ENCODE measurements around the gene ZNF839.
"Not testable (repeated sequence)": the region's sequence is repeated elsewhere in the genome, so short reads cannot be mapped to it uniquely, and the experiment has no call there.

ZNF839 gene

DNA sequence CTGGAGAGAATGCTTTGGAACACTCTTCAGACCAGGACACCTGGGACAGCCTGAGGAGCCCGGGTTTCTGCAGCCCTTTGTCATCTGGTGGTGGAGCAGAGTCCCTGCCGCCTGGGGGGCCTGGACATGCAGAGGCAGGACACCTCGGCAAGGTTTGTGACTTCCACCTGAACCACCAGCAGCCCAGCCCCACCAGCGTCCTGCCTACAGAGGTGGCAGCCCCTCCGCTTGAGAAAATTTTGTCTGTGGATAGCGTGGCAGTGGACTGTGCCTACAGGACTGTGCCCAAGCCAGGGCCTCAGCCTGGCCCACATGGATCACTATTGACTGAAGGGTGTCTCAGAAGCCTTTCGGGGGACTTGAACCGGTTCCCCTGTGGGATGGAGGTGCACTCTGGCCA lies 22.0 kb downstream of the ZNF839 start:
- no peak for DNase-seq (ENCODE audit: low spot score)

DNA sequence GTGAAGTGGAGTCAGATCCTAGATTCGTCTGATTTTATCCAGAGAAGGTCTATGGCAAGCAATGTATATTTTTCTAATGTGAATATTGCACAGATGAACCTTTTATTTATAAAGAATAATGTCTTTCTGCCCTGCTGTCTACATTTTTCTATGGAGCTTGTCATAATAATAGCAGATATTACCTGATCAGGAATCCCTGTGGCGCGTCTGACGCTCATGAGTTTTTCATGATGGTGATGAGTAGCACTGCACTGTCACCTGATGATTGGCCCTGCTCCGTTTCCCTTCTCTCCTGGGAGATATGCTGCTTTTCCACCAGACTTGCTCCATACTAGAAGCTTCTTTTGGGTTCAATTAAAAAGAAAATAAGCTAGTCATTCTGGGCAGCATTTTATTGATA lies 22.7 kb downstream of the ZNF839 start:
- DNase-seq (ENCODE audit: low spot score), result no peak

DNA sequence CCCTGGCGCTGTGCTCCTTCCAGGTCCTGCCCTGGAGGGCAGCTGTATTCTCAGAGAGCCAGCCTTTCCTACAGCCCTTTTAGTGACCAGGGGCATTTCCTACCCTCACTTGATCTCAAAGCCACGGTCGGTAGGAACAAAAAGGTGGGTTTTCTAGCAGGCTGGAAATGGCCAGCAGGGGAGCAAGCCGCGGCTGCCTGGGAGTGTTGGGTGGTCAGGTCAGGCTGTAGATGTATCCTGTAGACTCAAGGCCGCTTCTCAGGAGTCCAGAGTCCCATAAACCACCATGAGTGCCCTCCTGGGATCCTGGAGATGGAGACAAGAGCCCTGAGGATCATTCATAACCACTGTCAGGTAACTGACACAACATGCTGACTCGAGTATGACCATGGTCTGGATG lies 24.5 kb downstream of the ZNF839 start:
- no peak for DNase-seq (ENCODE audit: low spot score)

DNA sequence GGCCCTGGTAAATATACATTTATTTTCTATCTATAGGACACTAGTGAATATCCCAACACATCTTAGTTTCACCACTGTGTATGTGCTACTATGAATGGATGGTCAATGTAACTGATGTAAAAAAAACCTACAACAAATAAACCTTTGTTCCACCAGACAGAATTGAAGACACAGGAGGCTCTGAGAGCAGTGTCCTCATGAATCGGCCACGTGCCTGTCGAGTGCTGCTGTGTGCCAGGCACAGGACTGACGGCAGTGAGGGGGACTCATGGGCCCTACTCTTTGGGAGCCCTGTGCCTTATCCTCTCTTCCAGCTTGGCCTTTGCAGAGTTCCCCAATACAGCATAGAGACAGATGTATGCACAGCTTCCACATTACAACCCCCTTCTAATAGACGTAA lies 24.9 kb downstream of the ZNF839 start:
- DNase-seq (ENCODE audit: low spot score), result no peak

DNA sequence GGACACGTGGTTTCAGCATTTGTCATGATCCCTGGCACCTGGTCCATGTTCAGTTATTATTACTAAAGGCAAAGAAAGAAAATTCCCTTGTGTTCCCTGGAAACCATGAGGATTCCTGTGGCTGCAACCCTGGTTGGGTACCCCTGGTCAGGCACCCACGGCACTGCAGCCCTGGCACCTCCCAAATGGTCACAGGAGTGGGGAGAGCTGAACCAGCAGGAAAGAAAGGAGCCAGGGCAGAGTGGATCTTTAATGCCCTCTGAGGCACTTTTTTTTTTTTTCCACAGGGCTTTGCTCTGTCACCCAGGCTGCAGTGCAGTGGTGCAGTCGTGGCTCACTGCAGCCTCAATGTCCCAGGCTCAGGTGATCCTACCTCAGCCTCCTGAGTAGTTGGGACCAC lies 25.7 kb downstream of the ZNF839 start:
- no peak for DNase-seq (ENCODE audit: low spot score)

DNA sequence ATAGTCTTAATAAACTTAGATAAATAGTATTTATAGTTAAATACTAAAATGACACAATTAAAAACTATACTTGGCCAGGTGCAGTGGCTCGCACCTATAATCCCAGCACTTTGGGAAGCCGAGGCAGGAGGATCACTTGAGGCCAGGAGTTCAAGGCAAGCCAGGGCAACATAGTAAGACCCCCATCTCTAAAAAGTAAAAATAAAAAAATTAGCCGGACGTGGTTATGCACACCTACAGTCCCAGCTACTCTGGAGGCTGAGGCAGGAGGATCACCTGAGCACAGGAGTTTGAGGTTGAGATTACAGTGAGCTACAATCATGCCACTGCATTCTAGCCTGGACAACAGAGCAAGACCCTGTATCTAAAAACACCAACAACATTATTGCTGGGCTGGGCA lies 27.1 kb downstream of the ZNF839 start:
- no peak for DNase-seq (ENCODE audit: low spot score)

DNA sequence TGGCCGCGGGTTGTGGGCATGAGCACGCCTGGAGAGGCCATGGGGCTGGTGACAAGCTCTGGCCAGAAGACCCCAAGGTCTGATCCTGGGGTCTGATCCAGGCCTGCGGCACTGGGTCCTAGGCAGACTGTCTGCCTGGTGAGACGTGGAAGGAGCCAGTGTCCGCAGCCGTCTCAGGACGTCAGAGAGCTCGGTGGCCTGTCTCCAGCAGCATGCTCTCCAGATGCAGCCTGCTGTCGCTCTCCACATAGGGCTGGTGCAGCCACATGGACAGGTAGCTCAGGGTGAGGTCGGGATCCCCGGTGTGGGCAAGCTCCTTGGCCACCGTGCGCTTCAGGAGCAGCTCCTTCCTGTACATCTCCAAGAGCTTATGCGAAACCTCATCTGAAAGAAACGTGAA lies 28.8 kb downstream of the ZNF839 start:
- no peak for DNase-seq (ENCODE audit: low spot score)

DNA sequence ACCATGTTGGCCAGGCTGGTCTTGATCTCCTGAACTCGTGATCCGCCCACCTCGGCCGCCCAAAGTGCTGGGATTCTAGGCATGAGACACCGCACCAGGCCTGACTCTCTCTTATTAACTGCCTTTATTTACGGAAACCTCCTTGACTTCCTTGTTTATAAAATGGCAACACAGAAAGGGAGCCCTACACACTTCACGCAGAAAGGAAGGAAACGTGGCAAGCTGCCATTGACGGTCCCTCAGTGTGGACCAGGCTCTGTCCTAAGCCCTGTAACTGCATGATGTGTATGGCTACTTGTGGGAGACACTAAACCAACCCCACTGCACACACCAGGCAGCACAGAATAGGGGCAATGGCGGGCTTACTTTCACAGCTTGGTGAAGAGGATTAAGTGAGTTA lies 31.5 kb downstream of the ZNF839 start:
- no peak for DNase-seq (ENCODE audit: low spot score)

DNA sequence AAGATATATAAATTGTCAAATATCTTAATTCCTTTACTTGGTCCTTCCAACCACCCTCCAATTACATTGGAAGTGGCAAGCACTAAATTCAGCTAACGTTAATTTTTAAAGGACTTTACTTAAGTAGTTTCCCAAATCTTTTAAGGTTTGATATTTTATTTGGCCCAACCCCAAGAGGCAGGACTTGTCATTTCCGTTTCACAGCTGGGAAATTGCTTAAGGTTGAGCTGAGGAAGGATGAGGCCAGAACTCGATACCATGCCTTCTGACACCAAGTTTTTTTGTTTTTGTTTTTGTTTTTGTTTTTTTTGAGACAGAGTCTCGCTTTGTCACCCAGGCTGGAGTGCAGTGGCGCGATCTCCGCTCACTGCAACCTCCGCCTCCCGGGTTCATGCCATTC lies 32.0 kb downstream of the ZNF839 start:
- DNase-seq (ENCODE audit: low spot score), result not testable (repeated sequence)

DNA sequence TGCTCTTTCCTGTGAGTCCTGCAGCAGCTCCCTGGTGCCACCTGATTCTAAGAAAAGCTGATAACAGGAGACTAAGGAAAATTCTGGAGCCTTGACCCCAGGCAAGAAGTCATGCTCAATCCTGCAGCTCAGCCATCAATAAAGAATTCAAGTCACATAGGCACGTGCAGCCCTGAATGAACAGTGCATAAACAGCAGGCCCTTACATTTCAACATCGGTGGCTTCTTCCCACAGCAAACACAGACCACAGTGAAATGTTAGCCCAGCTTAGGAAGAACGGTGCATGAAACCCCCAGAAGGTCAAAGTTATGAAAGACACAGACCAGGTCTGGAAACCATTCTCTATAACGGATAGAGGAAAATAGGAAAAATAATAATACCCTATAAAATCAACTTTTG lies 32.7 kb downstream of the ZNF839 start:
- no peak for DNase-seq (ENCODE audit: low spot score)

DNA sequence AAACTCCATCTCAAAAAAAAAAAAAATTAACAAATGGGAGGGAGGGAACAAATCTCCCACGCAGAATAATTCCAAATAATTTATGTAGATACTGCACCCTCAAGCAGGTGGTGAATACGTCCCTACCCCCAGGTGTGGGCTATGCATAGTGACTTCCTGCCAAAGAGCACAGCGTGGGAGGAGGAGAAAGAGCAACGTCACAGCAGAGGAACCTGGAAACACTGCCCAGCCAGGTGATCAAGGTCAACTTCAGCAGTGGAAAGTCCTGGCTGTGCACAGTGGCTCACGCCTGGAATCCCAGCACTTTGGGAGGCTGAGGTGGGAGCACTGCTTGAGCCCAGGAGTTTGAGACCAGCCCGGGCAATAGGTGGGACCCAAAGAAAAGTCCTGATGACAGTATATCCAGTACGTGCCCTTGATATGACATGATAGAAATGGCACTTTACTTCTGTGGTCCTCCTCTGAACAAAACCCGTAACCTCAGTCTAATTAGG lies 33.6 kb downstream of the ZNF839 start:
- DNase-seq (ENCODE audit: low spot score), result no peak

DNA sequence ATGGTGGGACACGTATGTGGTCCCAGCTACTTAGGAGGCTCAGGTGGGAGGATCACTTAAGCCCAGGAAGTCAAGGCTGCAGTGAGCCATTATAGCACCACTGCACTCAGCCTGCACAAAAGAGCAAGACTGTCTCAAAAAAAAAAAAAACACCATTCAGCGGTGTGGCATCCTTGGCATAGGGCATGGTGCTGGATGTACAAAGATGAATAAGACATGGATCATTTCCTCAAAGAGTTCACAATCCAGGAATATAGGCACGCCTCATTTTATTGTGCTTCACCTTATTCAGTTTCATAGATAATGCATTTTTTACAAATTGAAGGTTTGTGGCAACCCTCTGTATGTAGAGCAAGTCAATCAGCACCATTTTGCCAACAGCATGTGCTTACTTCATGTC lies 36.7 kb downstream of the ZNF839 start:
- no peak for DNase-seq (ENCODE audit: low spot score)

DNA sequence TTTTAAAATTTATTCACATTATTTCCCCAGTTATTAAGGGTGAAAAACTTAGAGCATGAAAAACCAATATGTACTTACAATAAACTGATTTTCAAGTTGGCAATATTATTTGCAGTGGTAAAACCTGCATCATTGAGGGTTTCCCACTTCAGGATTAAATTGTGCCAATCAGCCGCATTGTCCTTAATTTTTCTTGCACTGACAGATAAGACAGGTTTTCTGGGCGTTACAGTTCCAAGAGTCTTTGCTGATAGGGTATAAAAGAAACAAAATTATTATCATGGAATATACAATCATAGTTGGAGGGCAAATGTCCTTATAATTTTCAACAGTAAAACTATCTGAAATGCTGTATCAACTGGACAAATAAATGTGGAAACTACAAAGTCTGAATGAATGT lies 39.8 kb downstream of the ZNF839 start:
- DNase-seq (ENCODE audit: low spot score), result no peak

DNA sequence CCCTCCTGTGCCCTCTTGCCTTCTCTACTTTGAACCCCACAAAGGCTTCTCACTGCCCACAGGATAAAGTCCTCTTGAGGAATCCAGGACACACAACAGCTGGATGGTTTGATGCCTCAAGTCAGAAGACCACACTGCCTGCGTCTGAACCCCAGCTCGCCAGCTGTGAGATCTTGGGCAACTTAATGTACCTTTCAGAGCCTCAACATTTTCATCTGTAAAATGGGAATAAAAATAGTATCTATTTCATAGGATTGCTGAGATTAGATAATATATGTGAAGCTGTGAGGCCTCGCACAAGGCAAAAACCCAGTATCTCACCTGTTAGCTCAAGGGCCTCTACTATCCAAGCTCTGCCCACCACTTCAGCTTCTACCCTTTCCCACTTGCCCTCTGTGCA lies 40.8 kb downstream of the ZNF839 start:
- DNase-seq (ENCODE audit: low spot score), result no peak

DNA sequence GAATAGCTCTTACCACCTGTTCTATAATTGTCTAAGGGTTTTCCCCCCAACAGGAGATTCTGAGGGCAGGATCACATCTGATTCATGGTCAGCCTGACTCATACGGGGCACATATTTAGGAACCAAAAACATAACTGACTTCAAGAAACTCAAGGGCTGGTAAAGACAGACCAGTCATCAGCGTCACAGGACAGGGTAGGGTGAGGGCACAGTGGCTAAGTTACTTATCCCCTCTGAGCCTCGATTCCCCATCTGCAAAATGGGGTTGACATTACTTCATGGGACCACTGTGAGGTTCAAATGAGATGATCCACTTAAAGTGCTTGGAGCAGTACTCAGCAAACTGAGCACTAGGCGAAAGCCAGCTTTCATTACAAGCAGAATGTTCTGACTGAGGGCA lies 42.5 kb downstream of the ZNF839 start:
- no peak for DNase-seq (ENCODE audit: low spot score)

DNA sequence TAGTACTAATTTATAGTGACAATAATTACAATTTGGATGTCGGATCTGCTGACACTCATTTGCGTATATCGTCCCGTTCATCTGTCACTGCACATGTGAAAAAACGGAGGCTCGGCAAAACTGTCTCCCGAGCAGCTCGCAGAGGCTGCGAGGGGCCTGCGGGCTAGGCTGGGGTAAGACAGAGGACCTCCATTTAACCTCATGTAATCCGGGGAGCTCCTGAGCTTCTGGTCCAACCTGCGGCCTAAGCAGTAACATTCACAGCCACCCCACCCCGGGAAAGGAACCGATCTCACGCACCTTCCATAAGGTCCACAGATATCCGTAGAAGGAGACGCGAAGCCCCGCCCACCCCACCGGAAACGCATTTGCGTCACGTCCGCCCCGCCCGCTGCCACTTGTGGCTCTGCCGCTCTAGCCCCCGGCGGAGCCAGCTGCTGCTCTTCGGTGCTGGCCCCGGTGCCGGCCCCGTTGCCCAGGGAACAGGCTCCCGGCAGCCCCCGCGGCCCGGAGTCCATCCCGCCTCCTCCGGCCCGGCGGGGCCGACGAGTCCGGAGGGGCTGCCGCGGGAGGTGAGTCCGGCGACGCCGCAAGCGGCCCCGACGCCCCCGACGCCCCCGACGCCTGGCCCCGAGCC lies 43.1 kb downstream of the ZNF839 start, which contains the start of the genes CINP and TECPR2:
Gene CINP (minus strand): TSS at position 346 of the 637 bp plus-strand sequence. CDS start 39 bp downstream, at position 307.
Gene TECPR2 (plus strand): TSS at position 397 of the 637 bp plus-strand sequence. CDS start 13,781 bp downstream, outside the sequence.
- peak; percentile 95 for DNase-seq (ENCODE audit: low spot score)

DNA sequence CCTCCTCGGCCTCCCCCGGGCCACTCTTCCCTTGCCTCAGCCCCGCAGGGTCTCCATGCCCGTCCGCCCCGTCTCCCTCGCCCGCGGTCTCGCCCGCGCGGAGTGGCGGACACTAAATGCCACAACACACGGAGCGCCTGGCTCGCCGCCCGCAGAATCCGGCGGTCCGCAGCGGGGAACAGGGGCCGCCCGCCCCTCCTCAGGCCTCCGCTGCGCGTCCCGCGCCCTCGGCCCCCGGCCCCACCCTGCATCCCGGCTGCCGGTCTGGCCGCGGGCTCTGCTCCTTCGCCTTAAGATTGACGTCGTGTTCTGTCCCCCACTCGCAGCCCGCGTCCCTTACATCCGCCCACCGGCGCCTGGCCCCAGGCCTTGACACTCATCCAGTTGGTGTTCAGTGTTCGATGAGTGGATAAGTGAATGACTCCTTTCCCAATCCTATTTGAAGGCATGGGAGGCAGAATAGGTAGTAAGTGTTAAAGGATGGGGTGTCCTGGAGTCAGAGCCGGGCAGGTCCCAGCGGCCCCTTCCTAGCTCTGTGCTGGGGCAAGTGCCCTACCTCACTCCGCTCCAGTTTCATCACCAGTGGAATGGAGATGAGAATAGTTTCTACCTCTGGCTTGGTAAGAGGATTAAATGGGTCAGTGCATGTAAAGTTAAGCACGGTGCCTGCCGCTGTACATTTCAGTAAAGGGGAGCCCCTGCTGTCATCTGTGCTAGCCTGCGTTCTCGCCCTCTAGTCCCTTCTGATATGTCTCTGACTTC lies 43.8 kb downstream of the ZNF839 start:
- peak; percentile 7 for DNase-seq (ENCODE audit: low spot score)

DNA sequence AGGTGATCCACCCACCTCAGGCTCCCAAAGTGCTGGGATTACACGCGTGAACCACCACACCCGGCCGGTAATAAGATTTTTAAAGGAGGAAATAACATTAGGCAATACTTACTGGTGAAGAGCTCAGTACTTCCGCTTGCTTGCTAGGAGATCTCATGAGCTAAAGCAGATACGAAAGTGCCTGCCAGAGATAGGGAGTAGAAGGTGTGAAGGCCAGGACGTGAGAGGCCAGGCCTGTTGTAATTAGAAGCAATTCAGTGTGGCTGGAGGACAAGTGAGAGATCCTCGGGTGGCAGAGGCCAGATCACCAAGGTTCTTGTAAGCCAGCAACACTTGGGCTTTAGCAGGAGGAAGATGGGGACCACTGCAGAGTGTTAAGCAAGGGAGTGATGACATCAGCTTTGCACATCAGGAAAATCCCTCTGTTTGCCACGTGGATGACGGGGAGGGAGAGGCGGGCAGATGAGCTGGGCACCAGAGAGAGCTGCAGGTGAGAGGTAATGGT lies 50.8 kb downstream of the ZNF839 start:
- no peak for DNase-seq (ENCODE audit: low spot score)

DNA sequence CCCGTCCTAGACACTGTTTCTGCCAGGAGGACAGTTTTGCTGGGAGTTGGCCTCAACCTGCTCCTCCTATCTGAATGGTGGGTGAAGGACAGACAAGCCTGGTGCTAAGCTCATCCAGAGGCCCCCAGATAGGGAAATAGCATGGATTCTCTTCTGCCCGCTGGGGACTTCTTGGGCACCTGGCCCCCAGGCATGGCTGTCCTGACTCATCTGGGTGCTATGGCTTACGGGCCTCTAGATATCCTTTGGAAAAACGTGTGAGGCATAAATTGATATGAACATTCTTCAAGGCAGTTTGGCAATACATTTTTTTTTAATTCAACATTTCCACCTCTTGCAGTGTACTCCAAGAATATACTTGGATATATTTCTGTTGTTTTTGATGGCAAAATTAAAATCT lies 51.8 kb downstream of the ZNF839 start:
- DNase-seq (ENCODE audit: low spot score), result no peak

DNA sequence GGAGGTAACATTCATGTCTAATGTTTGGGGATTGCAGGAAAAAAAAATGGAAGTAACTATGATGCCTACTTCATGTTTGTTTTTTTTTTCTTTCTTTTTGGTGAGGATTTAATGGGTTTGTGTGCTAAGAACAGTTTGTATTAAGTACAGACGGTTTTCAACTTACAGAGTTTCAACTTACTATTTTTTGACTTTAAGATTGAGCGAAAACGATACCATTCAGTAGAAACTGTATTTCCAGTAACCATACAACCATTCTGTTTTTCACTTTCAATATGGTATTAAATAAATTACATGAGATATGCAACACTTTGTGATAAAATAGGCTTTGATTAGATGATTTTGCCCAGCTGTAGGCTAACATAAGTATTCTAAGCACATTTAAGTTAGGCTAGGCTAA lies 53.6 kb downstream of the ZNF839 start:
- DNase-seq (ENCODE audit: low spot score), result no peak

DNA sequence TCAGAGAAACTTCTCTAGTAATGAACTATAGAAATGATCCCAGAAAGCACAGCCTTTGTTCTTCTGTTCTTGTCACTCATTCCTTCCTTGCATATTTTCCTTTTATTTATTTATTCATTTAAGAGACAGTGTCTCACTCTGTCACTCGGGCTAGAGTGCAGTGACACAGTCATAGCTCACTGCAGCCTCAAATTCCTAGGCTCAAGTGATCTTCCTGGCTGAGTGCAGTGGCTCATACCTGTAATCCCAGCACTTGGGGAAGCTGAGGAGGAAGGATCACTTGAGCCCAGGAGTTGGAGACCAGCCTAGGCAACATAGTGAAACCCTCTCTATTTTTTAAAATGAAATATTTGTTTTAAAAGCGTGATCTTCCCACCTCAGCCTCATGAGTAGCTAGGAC lies 54.7 kb downstream of the ZNF839 start:
- no peak for DNase-seq (ENCODE audit: low spot score)

DNA sequence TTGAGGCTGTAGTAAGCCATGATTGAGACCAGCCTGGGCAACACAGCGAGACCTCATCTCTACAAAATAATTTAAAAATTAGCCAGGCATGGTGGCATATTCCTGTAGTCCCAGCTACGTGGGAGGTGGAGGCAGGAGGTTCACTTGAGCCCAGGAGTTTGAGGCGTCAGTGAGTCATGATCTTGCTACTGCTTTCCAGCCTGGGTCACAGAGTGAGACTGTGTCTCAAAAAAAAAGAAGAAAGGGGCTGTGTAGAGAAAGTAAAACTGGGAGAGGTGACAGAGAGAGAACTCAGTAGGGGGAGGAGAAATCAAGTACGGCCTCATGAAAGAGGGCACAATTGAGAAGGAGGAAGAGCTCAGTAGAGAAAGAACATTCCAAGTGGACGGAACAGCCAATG lies 55.6 kb downstream of the ZNF839 start:
- DNase-seq (ENCODE audit: low spot score), result no peak

DNA sequence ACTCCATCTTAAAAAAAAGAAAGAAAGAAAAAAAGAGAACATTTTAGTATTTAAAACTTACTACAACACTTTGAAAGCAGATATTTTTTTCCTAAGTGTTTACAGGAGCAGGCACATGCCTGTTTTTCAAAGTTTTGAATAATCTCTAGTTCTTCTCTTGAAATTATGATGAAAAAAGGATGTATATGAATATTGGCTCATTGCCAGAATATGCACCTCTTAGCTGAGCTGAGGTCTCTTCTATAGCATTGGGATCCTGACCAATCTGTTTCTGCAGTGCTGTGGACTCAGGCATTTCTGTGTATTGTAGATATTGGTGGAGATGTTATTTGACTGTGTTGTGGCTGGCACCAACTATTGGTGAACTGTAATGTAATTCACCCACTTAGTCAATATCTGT lies 58.1 kb downstream of the ZNF839 start:
- no peak for DNase-seq (ENCODE audit: low spot score)

Data from CD4-positive, alpha-beta T cell treated with Interleukin-6 at 100 ng/mL for 8 hours (primary cell).